Measurements from ENCODE around the gene WDR18. TPM values are rescaled to one million over a fixed set of nuclear protein-coding genes. Genes with fewer than 3 reads are reported as not detected.

Gene WDR18
- total RNA-seq, 1 donor from 2014 or later = 57.5 TPM

GRCh38 chr19:991174-991931 lies 7.2 kb downstream of the WDR18 start:
- intact Hi-C loops (cut with micrococcal nuclease) = loop anchor here (1.0 kb wide), 2 partner anchors 72 to 129 kb away; no protein-coding TSS in a partner anchor

GRCh38 chr19:991932-992669 lies 8.0 kb downstream of the WDR18 start:
- intact Hi-C loops (cut with micrococcal nuclease) = loop anchor here (1.0 kb wide), 2 partner anchors 71 to 130 kb away; no protein-coding TSS in a partner anchor

GRCh38 chr19:992670-993055 lies 8.5 kb downstream of the WDR18 start:
- intact Hi-C loops (cut with micrococcal nuclease) = no loop called here

DNA sequence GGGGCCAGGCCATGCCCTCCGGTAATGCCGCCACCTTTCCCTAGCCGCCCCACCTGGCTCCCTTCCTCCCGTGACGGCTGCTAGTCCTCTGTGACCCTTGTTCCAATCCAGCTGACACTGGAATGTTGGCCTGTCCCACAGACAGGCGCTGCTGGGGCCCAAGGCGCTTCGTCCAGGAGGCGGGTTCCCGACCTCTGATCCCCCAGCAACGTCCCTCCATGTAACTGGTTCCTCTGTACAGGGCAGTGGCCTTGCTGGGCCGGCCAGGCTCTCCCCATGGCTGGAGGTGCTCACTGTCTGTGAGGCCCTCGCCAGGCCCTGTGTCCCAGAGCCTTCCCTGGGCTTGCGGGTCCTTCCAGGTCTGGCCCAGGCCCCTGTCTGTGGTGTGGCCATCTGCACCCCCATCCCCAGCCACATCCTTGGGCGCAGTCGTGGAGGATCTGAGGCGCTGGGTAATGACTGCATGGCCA lies 9.3 kb downstream of the WDR18 start:
- intact Hi-C loops (cut with micrococcal nuclease) = no loop called here

DNA sequence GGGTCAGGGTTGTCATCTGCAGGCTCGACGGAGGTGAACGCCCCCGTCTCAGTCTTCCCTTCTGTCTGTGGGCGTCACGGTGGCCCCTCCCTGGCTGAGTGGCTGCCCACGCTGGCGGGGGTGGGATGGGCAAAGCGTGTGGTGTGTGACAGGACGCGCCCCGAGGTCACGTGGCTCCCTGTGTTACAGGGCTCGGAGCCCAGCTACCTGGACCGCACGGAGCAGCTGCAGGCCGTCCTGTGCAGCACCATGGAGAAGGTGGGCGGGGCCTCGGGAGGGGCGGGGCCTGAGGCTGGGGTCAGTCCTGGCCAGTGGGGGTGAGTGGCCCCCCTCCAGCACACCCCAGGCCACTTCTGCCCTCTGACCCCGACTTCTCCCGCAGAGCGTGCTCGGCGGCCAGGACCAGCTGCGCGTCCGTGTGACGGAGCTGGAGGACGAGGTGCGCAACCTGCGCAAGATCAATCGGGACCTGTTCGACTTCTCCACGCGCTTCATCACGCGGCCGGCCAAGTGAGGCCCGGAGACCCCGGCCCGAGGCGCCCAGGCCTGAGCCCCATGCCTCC lies 9.8 kb downstream of the WDR18 start:
- intact Hi-C loops (cut with micrococcal nuclease) = no loop called here

DNA sequence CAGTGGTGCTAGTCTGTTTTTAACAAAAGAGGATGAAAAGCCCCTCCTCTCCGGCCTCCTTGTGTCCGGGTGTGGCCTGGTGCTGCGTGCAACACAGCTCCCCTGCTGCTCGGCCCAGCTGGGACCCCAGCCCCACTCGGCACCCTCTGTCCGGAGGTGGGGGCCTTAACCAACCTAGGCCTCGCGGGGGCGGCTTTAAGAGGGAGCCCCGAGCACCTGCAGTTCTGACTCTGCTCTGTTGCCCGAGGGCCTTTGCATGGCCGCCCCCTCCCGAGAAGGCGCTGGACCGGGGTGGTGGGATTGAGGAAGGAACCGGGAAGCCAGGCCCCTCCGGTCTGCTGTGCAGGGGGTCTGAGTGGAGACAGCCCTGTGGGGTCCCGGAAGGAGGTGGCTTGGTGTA lies 10.4 kb downstream of the WDR18 start:
- intact Hi-C loops (cut with micrococcal nuclease) = no loop called here

GRCh38 chr19:995051-995827 lies 11.1 kb downstream of the WDR18 start:
- intact Hi-C loops (cut with micrococcal nuclease) = no loop called here

DNA sequence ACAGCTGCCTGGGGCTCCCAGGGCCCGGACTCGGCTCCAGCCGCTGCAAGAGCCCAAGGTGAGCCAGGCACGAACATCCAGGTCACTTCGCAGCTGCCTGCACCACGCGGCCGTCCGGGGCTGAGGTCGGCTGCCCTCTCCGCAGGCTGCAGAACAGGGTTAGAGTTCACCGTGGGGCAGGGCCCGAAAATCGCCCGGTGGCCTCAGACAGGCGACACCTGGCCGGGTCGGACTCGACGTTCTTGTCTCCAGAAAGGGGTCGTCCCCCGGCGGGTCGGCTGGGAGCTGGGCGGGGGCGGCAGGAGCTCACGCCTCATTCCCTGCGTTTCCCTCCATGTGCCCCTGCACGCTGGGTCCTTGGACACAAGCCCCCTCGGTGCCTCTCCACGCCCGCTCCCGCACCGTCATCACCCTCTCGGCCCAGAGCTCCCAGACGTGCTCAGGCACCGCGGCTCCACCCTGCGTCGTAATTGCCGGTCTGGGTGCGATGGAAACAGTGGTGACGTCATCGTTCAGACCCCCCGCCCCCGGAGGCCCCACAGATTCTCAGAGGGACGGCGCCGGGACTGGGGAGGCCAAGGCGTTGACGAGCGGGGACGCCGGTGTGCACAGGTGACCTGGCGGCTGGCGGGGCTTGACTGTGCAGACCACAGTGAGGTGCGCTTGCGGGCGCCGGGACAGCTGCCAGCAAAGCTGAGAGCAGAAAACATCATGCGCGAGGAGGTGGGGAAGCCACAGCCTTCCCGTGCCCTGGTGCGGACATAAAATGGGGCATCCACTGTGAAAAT lies 12.1 kb downstream of the WDR18 start:
- intact Hi-C loops (cut with micrococcal nuclease) = loop anchor here (1.0 kb wide), 1 partner anchor 25 kb away; the partner anchor contains the start of genes RNU6-2 and TMEM259

DNA sequence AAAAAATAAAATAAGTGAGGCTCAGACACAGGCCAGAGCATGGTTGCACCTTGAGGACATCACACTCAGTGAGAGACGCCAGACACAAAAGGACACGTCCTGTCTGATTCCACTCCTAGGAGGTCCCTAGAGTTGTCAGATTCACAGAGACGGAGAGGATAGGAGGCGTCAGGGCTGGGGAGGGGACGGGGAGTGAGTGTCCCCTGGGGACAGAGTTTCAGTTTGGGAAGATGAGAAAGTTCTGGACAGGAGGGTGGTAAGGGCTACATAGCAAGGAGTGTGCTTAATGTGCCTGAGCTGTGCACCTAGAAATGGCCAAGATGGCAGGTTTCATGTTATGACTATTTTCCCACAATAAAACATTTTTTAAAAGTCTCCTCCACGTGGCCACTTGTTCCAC lies 13.9 kb downstream of the WDR18 start:
- intact Hi-C loops (cut with micrococcal nuclease) = no loop called here

DNA sequence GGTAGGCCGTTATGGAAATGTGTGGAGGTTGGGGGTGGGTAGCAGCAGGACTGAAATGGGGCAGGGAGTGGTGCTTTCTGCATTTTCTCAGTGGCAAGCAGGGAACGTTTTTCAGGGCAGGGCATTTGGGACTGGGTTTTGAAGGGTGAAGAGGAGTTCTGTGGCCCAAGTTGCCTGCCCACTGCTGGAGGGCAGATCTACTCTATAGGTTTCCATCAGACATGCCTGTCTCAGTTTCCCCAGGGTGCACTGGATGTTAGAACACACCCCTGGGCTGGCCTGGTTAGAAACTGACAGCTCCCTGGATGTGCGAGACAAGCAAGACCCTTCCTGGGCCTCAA lies 15.2 kb downstream of the WDR18 start:
- intact Hi-C loops (cut with micrococcal nuclease) = no loop called here

DNA sequence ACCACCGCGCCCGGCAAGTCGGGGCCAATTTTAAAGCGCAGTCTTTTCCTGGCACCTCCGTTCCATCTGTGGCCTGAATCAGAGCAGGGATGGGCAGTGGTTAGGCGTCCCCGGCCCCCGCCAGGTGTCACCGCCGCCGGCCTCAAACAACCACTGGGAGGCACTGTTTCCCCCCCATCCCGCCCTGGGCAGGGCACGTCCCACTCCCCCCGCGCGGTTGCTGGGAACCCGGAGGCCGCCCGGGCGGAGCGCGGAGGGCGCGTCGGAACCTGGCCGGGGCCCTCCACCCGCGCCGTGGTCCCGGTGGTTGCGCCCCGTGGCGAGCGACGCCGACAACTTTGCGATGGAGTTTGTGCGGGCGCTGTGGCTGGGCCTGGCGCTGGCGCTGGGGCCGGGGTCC lies 15.9 kb downstream of the WDR18 start, which contains the start of gene GRIN3B:
TSS of gene GRIN3B (plus strand) at position 325 of the 400 bp plus-strand sequence. CDS start at position 344, 19 bp downstream.
- intact Hi-C loops (cut with micrococcal nuclease) = no loop called here

DNA sequence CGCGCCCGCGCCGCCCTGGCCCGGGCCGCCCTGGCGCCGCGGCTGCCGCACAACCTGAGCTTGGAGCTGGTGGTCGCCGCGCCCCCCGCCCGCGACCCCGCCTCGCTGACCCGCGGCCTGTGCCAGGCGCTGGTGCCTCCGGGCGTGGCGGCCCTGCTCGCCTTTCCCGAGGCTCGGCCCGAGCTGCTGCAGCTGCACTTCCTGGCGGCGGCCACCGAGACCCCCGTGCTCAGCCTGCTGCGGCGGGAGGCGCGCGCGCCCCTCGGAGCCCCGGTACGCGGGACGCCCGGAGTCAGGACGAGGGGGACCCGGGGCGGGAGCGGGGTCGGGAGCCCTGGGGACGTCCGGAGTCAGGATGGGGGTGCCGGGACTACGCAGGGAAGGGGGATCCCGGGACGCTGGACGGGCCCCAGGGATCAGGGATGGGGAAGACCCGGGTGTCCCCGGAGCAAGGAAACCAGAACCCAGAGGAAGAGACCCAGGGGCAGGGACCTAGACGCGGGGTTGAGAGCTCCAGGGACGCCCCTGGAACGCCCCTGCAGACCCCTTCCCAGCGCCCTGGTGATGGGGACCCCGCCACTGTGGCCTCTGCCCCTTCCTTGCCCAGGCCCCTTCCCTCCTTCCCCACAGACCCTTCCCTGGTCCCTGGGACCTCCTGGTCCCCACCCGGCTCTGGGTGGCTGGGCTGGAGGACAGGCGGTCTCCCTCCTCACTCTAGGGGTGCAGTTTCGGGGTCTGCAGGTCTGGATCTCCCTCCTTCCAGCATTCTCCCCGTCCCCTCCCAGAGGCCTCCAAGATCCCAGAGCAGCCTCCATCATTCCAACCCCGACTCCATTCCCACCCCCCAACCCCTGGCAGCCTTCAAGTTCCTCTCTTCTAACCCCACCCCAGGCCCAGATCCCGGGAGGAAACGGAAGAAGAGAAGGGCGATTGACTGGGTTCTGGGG lies 16.7 kb downstream of the WDR18 start:
- intact Hi-C loops (cut with micrococcal nuclease) = loop anchor here (1.0 kb wide), 4 partner anchors 19 to 231 kb away; no protein-coding TSS in a partner anchor

DNA sequence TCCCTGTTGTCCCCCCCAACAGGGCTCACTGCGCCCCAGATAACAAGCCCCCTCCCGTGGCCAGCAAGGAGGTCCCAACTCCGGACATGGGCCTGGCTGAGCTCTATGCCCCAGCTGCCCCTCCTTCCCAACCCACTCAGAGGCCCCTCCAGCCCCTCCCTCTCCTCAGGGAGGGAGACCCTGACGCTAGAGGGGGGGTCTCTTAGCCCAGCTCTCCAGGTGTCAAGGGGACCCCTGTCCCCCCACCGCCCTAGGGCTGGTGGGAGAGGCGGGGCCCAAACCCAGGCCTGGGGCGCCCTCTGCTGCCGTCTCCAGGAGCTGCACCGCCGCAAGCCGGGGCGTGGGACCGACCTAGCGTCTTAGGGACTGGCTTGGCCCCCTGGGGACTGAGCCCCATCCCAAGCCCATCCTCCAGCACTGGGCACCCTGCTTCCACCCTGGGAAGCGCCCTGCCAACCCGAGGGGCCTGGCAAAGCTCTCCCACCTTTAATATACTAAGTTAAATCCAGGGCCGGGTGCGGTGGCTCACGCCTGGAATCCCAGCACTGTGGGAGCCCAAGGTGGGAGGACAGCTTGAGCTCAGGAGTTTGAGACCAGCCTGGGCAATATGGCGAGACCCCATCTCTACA lies 17.5 kb downstream of the WDR18 start:
- intact Hi-C loops (cut with micrococcal nuclease) = loop anchor here (1.0 kb wide), 4 partner anchors 19 to 231 kb away; no protein-coding TSS in a partner anchor

DNA sequence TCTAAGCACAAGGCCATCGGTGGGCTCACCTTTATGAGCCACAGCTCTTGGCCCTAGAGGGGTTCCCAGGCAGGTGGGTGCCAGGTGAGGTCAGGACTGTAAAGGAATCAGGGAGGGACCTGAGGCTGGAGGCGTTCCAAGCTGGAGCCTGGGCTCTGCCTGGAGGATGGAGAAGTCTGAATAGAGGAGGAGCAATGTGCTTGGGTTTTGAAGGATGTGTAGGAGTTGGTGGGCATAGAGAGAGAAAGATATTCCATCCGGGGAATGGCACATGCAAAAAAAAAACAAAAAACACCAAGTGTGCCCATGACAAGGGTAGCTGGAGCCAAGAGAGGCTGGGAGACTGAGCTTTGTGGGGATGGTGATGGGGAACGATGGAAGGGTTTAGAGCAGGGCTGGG lies 18.5 kb downstream of the WDR18 start:
- intact Hi-C loops (cut with micrococcal nuclease) = no loop called here

DNA sequence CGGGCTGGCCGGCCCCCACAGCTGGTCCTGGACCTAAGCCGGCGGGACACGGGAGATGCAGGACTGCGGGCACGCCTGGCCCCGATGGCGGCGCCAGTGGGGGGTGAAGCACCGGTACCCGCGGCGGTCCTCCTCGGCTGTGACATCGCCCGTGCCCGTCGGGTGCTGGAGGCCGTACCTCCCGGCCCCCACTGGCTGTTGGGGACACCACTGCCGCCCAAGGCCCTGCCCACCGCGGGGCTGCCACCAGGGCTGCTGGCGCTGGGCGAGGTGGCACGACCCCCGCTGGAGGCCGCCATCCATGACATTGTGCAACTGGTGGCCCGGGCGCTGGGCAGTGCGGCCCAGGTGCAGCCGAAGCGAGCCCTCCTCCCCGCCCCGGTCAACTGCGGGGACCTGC lies 19.1 kb downstream of the WDR18 start:
- intact Hi-C loops (cut with micrococcal nuclease) = no loop called here

GRCh38 chr19:1004204-1004802 lies 20.2 kb downstream of the WDR18 start:
- intact Hi-C loops (cut with micrococcal nuclease) = no loop called here

GRCh38 chr19:1004803-1005664 lies 20.9 kb downstream of the WDR18 start:
- intact Hi-C loops (cut with micrococcal nuclease) = no loop called here
